ENCODE measurements around the gene CYP4F2.
A peak's percentile ranks its signal among the peaks of the same experiment; 100 is the strongest.
"Not testable (repeated sequence)": the region's sequence is repeated elsewhere in the genome, so short reads cannot be mapped to it uniquely, and the experiment has no call there.

Gene CYP4F2

GRCh38 chr19:15933761-15934331 lies 36.0 kb upstream of the CYP4F2 start:
- H4K8ac ChIP-seq (ENCODE audit: low read depth, low read length); H3K36me3 ChIP-seq (replicated peaks in 1 of 2; ENCODE audit: control insufficient read depth in 2 of 2, insufficient read depth in 2 of 2, low read length in 2 of 2); H3K79me1 ChIP-seq (ENCODE audit: low read depth, low read length); H2BK12ac ChIP-seq (ENCODE audit: low read length); H3K14ac ChIP-seq (ENCODE audit: low read length); DNase-seq (ENCODE audit: low spot score); H3K4ac ChIP-seq (ENCODE audit: low read length); H4K91ac ChIP-seq (ENCODE audit: low read depth, low read length, poor library complexity); H3K18ac ChIP-seq (ENCODE audit: low read length); H2AK5ac ChIP-seq (ENCODE audit: low read depth, low read length); H3K4me2 ChIP-seq (ENCODE audit: insufficient read depth, low read length, poor library complexity, severe bottlenecking); H2BK15ac ChIP-seq (ENCODE audit: low read length); H3K9ac ChIP-seq (ENCODE audit: low read depth, low read length, poor library complexity); H2BK5ac ChIP-seq (ENCODE audit: low read length); H2BK120ac ChIP-seq (ENCODE audit: low read depth, low read length); H3K27ac ChIP-seq (replicated peaks; ENCODE audit: low read length); H3K4me1 ChIP-seq (ENCODE audit: control insufficient read depth in 2 of 2, insufficient read depth in 1 of 2, low read depth in 1 of 2, low read length in 2 of 2); H2AFZ ChIP-seq (ENCODE audit: low read length); H3K4me3 ChIP-seq (ENCODE audit: low read length in 2 of 2): not testable (repeated sequence)
- Histone ChIP-seq H3K9me3 (replicated peaks in 1 of 2; ENCODE audit: control insufficient read depth in 2 of 2, insufficient read depth in 1 of 2, low read depth in 1 of 2, low read length in 2 of 2) (peaks cover 3 to 35% of the 10 kb centered on the region in 2 donors), H3K23ac (ENCODE audit: low read depth, low read length, poor library complexity) (peak overlapping the region; percentile 2), H3K27me3 (ENCODE audit: control insufficient read depth in 3 of 3, insufficient read depth in 3 of 3, low read depth in 1 of 3, low read length in 3 of 3) (peaks cover 0 to 14% (median 0%) of the 10 kb centered on the region in 3 experiments)
- WGBS, 2 donors (ENCODE audit: extremely low coverage in 2 of 2, insufficient read length in 2 of 2, insufficient replicate concordance in 1 of 2), result no CpG with 5 or more reads among the region's 12 CpGs

- H3K4me3 ChIP-seq (ENCODE audit: low read length in 2 of 2), result no peak overlapping the region
- no peak overlapping the region for H3K4ac ChIP-seq (ENCODE audit: low read length)
- no peaks in the 10 kb centered on the region for H3K36me3 ChIP-seq (replicated peaks in 1 of 2; ENCODE audit: control insufficient read depth in 2 of 2, insufficient read depth in 2 of 2, low read length in 2 of 2)
- H2BK120ac ChIP-seq (ENCODE audit: low read depth, low read length), result no peak overlapping the region
- H2BK5ac ChIP-seq (ENCODE audit: low read length), result no peak overlapping the region
- no peak overlapping the region for H3K18ac ChIP-seq (ENCODE audit: low read length)
- no peak overlapping the region for H2AK5ac ChIP-seq (ENCODE audit: low read depth, low read length)
- H3K14ac ChIP-seq (ENCODE audit: low read length), result no peak overlapping the region
- no peak overlapping the region for H3K23ac ChIP-seq (ENCODE audit: low read depth, low read length, poor library complexity)
- no peak overlapping the region for H2BK15ac ChIP-seq (ENCODE audit: low read length)
- H2AFZ ChIP-seq (ENCODE audit: low read length), result no peak overlapping the region
- no peak overlapping the region for H3K27ac ChIP-seq (replicated peaks; ENCODE audit: low read length)
- WGBS, 2 donors (ENCODE audit: extremely low coverage in 2 of 2, insufficient read length in 2 of 2, insufficient replicate concordance in 1 of 2), result no CpG with 5 or more reads among the region's 3 CpGs
- no peak overlapping the region for H3K9ac ChIP-seq (ENCODE audit: low read depth, low read length, poor library complexity)
- H3K4me2 ChIP-seq (ENCODE audit: insufficient read depth, low read length, poor library complexity, severe bottlenecking), result no peak overlapping the region
- H2BK12ac ChIP-seq (ENCODE audit: low read length), result no peak overlapping the region
- no peak overlapping the region for H4K91ac ChIP-seq (ENCODE audit: low read depth, low read length, poor library complexity)
- no peaks in the 10 kb centered on the region for H3K4me1 ChIP-seq (ENCODE audit: control insufficient read depth in 2 of 2, insufficient read depth in 1 of 2, low read depth in 1 of 2, low read length in 2 of 2)
- H3K27me3 ChIP-seq (ENCODE audit: control insufficient read depth in 3 of 3, insufficient read depth in 3 of 3, low read depth in 1 of 3, low read length in 3 of 3), result peaks cover 0 to 2% (median 0%) of the 10 kb centered on the region in 3 experiments
- no peak for DNase-seq (ENCODE audit: low spot score)
- no peaks in the 10 kb centered on the region for H3K79me1 ChIP-seq (ENCODE audit: low read depth, low read length)
- H4K8ac ChIP-seq (ENCODE audit: low read depth, low read length), result no peak overlapping the region
- peaks cover 0 to 37% of the 10 kb centered on the region in 2 donors for H3K9me3 ChIP-seq (replicated peaks in 1 of 2; ENCODE audit: control insufficient read depth in 2 of 2, insufficient read depth in 1 of 2, low read depth in 1 of 2, low read length in 2 of 2)
Observed at GRCh38 chr19:15928321-15928720, 30.4 kb upstream of the CYP4F2 start.

- Histone ChIP-seq H3K18ac (ENCODE audit: low read length) (no peak overlapping the region), H3K14ac (ENCODE audit: low read length) (no peak overlapping the region), H4K91ac (ENCODE audit: low read depth, low read length, poor library complexity) (no peak overlapping the region), H3K23ac (ENCODE audit: low read depth, low read length, poor library complexity) (no peak overlapping the region), H3K4me2 (ENCODE audit: insufficient read depth, low read length, poor library complexity, severe bottlenecking) (no peak overlapping the region), H2BK120ac (ENCODE audit: low read depth, low read length) (no peak overlapping the region), H3K27me3 (ENCODE audit: control insufficient read depth in 3 of 3, insufficient read depth in 3 of 3, low read depth in 1 of 3, low read length in 3 of 3) (peaks cover 0 to 4% (median 0%) of the 10 kb centered on the region in 3 experiments), H3K79me1 (ENCODE audit: low read depth, low read length) (no peaks in the 10 kb centered on the region), H2AK5ac (ENCODE audit: low read depth, low read length) (no peak overlapping the region), H2BK12ac (ENCODE audit: low read length) (no peak overlapping the region), H3K4ac (ENCODE audit: low read length) (no peak overlapping the region), H2BK15ac (ENCODE audit: low read length) (no peak overlapping the region), H4K8ac (ENCODE audit: low read depth, low read length) (no peak overlapping the region), H3K27ac (replicated peaks; ENCODE audit: low read length) (no peak overlapping the region), H2BK5ac (ENCODE audit: low read length) (no peak overlapping the region), H3K4me1 (ENCODE audit: control insufficient read depth in 2 of 2, insufficient read depth in 1 of 2, low read depth in 1 of 2, low read length in 2 of 2) (no peaks in the 10 kb centered on the region), H3K36me3 (replicated peaks in 1 of 2; ENCODE audit: control insufficient read depth in 2 of 2, insufficient read depth in 2 of 2, low read length in 2 of 2) (no peaks in the 10 kb centered on the region), H3K9ac (ENCODE audit: low read depth, low read length, poor library complexity) (no peak overlapping the region), H3K9me3 (replicated peaks in 1 of 2; ENCODE audit: control insufficient read depth in 2 of 2, insufficient read depth in 1 of 2, low read depth in 1 of 2, low read length in 2 of 2) (peaks cover 0 to 40% of the 10 kb centered on the region in 2 donors), H2AFZ (ENCODE audit: low read length) (no peak overlapping the region), H3K4me3 (ENCODE audit: low read length in 2 of 2) (no peak overlapping the region)
- no CpG with 5 or more reads among the region's 1 CpG for WGBS, 2 donors (ENCODE audit: extremely low coverage in 2 of 2, insufficient read length in 2 of 2, insufficient replicate concordance in 1 of 2)
- no peak for DNase-seq (ENCODE audit: low spot score)
Observed at GRCh38 chr19:15926484-15926883, 28.6 kb upstream of the CYP4F2 start.

GRCh38 chr19:15923702-15924101 lies 25.8 kb upstream of the CYP4F2 start:
- no CpG with 5 or more reads among the region's 8 CpGs for WGBS, 2 donors (ENCODE audit: extremely low coverage in 2 of 2, insufficient read length in 2 of 2, insufficient replicate concordance in 1 of 2)

More at GRCh38 chr19:15923702-15924101, 25.8 kb upstream of the CYP4F2 start:
- Histone ChIP-seq H3K18ac (ENCODE audit: low read length) (no peak overlapping the region), H2AK5ac (ENCODE audit: low read depth, low read length) (no peak overlapping the region), H3K36me3 (replicated peaks in 1 of 2; ENCODE audit: control insufficient read depth in 2 of 2, insufficient read depth in 2 of 2, low read length in 2 of 2) (no peaks in the 10 kb centered on the region), H3K14ac (ENCODE audit: low read length) (no peak overlapping the region), H3K4me3 (ENCODE audit: low read length in 2 of 2) (no peak overlapping the region), H2BK5ac (ENCODE audit: low read length) (no peak overlapping the region), H3K27me3 (ENCODE audit: control insufficient read depth in 3 of 3, insufficient read depth in 3 of 3, low read depth in 1 of 3, low read length in 3 of 3) (peaks cover 0 to 4% (median 0%) of the 10 kb centered on the region in 3 experiments), H2BK120ac (ENCODE audit: low read depth, low read length) (no peak overlapping the region), H2BK15ac (ENCODE audit: low read length) (no peak overlapping the region), H4K8ac (ENCODE audit: low read depth, low read length) (no peak overlapping the region), H3K9me3 (replicated peaks in 1 of 2; ENCODE audit: control insufficient read depth in 2 of 2, insufficient read depth in 1 of 2, low read depth in 1 of 2, low read length in 2 of 2) (peaks cover 0 to 26% of the 10 kb centered on the region in 2 donors), H2BK12ac (ENCODE audit: low read length) (no peak overlapping the region), H3K4me2 (ENCODE audit: insufficient read depth, low read length, poor library complexity, severe bottlenecking) (no peak overlapping the region), H3K4ac (ENCODE audit: low read length) (no peak overlapping the region), H3K23ac (ENCODE audit: low read depth, low read length, poor library complexity) (no peak overlapping the region), H3K27ac (replicated peaks; ENCODE audit: low read length) (no peak overlapping the region), H2AFZ (ENCODE audit: low read length) (no peak overlapping the region), H3K79me1 (ENCODE audit: low read depth, low read length) (no peaks in the 10 kb centered on the region), H4K91ac (ENCODE audit: low read depth, low read length, poor library complexity) (no peak overlapping the region), H3K4me1 (ENCODE audit: control insufficient read depth in 2 of 2, insufficient read depth in 1 of 2, low read depth in 1 of 2, low read length in 2 of 2) (no peaks in the 10 kb centered on the region), H3K9ac (ENCODE audit: low read depth, low read length, poor library complexity) (no peak overlapping the region)
- DNase-seq (ENCODE audit: low spot score), result no peak

Data from neuronal stem cell (in vitro differentiated cells).